ENCODE data around the gene PADI2.

PADI2 gene

DNA sequence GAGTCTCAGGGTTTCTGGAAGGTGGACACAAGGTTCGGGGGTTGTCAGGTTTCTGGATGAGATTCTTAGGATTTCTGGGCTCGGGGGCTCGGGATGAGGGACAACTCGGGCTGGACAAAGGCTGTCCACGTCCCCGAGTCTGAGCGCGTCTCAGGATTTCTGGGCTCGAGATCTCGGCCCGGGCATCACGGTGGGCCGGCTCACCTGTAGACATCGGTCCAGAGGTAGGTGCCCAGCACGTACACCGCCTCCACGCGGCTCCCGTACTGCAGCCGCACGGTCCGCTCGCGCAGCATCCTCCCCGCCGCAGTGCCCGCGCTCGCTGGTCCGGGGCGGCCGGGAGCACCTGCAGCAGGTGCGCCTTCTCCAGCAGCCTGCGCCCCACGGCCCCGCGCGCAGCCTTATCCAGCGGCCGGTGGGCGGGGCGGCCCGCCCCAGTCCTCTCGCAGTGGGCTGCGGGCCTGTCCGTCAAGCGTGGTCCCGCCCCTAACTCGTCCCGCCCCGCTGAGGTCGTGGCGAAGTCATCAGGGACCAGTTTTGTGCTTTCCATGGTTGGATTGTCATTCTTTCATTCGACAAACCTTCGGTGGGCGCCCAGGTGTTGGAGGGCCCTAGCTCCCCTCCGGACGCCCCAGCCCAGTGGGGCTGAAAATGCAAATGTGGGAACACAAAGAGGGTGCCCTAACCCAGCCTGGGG, at the start of gene PADI2:
PADI2 (minus strand) TSS at position 376 of the 697 bp plus-strand sequence; CDS start at position 296, 80 bp downstream.
- no peak for DNase-seq

DNA sequence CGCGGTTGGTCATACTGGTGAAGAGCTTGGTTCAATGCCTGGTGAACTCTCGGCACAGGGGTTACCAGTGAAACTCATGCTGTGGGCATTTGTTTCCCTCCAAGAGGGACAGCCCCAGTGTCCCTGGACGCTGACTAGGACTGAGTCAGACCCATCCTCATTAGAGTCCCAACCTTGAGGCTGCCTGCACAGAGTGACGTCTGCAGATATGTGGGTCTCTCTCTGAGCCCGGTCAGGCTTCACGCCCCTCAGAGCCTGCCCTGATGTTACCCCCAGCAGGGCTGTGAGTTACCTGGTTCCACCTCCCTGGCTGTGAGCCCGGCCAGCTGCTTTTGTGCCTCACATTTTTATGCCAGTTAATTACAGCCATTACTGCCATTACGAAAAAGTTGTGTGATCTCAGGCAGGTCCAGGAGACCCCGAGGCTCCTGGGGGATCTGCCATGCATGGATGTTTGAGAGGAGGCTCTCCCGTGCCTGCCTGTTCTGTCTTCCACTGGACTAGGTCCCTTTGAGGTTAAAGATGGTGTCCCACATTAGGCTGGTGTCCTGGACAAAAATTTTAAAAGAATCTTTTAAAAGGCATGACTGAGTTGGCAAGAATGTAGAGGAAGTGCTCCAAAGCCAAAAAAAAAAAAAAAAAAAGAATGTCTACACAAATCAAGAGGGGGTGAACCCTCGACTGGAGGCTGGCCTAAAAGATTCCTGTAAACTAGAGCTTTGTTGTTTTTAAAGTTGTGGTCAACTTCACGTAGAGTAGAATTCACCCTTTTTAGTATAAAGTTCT, 49.0 kb upstream of the PADI2 start:
- DNase-seq = no peak

- no peak for DNase-seq
Observed at GRCh38 chr1:17167786-17168090, 48.5 kb upstream of the PADI2 start.

GRCh38 chr1:17167041-17167785, 48.0 kb upstream of the PADI2 start:
- no peak for DNase-seq

DNA sequence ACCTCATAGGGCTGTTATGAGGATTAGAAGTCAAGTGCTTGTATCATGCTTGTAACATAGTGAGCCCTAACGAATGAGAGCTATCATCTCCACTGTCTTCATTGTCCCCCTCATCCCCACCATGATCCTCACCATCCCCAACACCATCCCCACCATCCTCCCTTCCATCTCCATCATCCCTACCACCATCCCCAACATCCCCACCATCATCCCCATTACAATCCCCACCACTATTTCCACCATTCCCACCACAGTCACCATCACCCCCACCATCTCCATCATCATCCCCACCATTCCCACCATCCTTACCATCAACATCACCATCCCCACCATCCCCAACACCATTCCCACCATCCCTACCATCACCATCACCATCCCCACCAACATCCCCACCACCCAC, 46.6 kb upstream of the PADI2 start:
- DNase-seq = no peak

DNA sequence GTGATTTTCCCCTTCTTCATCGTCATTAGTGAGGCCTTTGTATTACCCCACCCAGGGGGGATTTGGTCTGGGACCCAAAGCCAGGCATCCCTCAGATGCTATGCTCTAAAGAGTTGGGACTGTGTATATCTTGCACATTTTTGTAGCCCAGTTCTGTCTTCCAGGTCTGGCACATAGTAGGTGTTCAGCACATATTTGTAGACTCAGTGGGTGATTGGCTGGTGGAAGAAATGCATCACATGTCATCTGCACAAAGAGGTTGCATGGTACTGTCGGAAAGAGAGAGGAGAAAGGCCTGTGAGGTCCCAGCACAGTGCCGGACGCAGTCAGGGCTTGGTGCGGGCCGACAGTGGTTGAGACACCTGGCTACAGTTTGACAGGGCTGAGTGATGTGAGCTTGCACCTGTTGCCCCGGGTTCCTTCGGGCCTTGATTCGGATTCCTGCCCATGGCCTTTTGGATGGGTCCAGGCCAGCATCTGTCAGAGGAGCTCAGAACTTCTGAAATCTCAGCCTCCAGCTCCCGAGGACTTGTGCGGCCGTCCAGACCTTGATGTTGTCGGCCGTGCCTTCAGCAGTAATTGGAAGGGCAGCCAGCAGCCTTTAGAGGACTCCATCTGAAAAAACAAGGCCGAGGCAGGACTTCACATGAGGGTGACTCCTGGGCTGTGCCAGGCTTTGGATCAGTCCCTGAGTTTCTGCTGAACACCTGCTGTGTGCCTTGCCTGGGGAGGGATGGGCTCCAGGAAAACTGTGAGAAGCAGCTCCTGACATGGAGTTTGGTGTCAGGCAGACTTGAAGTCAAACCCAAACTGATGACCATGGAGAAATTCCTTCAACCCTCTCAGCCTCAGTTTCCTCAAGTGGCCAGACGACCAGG, 44.8 kb upstream of the PADI2 start:
- DNase-seq = no peak

DNA sequence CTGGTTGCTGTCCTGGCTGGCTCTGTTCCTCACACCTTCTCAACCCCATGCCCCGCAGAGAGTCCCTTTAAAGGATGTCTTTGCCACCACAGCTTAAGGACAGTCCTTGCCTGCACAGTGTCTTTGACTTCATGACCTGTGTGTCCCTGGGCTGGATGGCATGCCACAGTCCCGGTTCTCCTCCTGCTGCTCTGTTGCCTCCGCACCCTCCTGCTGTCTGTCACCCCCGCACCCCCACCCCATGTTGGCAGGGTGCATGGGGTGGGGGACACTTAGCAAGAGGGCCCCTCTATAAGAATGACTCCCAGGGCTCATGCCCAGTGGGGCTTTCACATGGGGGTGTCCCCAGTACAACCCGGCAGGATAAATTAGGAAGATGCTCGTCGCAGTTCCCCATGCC, 44.1 kb upstream of the PADI2 start:
- DNase-seq = no peak

DNA sequence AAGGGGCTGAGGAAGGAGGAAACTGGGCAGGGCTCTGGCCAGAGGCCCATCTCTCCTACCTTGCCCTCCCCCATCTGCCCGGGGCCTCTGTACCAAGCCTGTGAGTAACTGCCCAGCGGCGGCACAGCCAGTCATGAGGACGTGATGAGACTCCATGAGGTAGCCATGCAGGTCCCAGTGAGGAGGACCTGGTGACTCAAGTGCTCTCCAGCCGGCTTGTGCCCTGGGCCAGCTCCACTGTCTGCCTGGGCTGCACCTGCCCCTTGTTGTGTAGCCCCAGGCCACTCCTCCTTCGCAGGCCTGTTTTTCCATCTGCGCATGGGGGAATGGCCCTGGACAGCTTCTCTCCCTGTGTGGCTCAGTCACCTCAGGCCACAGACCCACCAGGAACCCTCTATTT, 43.7 kb upstream of the PADI2 start:
- no peak for DNase-seq

DNA sequence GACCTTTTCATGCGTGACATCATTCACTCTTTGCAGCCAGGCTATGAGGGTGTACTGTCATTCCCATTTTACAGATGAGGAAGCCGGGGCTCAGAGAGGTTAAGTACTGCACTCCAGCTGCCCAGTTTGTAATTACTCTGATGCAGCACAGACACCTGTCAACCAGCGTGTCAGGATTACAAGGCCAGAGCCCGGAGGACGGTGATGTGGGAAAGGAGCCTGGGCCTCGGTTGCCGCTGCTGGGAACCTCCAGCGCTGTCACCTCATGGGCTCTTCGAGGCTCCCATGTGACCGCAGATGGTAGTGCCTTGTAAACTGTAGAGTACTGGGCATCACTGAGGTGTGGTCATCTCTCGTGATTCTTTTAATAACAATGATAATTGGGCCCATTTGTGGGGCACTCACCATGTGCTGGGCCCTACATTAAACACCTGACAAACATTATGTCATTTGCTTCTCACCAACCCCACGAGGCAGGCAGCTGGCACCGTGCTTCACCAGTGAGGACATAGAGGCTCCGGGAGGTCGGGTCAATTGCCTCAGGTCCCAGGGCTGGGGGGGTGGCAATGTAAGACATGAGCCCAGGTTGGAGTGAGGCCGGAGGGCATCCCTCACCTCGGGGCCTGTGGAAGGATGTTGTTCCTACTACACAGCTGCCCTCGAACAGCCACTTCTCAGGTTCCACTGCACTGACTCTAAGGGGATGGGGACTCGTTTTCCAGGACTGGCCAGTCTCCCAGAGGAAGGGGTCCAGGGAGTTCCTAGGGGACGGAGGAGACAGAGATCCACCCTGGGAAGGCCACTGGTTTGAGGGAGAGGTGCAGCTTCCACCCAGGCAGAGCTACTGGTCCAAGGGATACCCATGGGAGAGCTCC, 42.9 kb upstream of the PADI2 start:
- no peak for DNase-seq

DNA sequence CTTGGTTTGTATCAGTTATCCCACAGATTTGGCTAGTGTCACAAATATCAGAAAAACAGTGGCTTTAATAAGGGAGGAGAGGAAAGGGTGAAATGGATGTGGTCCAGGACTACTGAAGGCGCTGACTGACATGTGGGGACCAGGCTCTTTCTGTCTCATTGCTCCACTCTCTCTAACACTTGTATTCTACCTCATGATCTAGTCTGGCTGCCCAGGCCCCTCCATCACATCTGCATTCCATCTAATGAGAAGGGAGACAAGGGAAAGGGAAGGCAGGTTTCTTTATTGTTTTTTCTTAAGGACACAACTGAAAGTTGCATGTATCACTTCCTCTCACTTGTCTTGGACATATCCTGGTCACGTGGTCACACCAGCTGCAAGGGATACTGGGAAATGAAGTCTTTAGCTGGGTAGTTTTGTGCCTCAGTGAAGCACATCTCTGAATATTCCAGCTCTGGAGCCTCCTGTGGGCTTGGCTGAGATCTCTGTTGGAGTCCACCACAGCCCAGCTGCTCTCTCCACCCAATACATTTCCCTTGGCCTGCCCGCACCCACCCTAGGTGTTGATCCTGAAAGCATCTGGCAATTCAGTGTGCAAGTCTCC, 42.0 kb upstream of the PADI2 start:
- DNase-seq = no peak

GRCh38 chr1:17158961-17159360, 39.7 kb upstream of the PADI2 start:
- DNase-seq = no peak

- DNase-seq = no peak
Observed at GRCh38 chr1:17156108-17156507, 36.9 kb upstream of the PADI2 start.

- DNase-seq = no peak
Observed at GRCh38 chr1:17155257-17155920, 36.1 kb upstream of the PADI2 start.

DNA sequence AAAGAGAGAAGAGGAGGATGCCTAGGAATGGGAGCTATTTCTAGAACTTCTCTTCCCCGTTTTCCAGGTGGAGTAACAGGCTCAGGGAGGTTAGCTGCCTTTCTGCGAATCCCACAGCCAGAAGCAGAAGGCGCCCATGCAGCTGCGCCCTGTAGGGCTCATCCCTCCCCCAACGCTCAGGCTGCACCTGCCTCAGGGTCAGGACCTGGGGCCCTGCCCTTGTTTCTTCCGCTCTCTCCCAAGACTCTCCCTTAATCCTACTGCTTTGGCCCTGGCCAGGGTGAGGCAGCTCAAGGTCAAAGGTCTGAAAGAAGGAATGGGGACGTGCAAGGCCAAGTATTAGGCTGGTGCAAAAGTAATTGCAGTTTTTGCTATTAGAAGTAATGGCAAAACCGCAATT, 30.5 kb upstream of the PADI2 start:
- DNase-seq = no peak

DNA sequence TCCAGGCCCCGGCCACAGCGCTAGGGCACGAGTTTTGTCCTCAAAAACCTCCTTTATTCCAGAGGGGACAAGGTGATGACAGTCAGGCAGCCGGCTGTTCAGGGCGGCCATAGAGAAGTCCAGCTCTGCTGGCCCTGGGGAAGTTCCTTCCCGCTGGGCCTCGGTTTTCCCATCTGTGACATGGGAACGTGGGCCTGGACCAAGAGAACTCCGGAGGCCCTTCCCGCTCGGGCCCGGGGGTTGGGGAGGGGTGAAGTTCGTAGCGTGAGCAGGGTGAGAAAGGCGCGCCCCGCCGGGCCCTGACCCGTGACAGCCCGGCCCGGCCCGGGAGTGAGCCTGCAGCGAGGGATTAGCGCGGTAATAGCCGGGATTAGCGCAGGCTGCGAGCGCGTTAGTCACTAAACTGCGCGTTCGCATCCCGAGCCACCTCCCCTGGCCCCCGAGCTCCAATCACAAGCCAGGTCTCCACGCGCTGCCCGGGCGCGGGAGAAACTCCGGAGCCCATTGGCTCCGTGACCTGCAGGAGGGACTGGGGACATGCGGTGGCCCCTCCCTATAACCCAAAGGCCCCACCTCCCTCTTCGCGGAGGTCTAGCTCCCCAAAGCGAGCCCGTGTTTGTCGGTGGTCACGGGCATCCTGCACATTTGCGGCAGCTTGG, 29.8 kb upstream of the PADI2 start:
- DNase-seq = no peak

DNA sequence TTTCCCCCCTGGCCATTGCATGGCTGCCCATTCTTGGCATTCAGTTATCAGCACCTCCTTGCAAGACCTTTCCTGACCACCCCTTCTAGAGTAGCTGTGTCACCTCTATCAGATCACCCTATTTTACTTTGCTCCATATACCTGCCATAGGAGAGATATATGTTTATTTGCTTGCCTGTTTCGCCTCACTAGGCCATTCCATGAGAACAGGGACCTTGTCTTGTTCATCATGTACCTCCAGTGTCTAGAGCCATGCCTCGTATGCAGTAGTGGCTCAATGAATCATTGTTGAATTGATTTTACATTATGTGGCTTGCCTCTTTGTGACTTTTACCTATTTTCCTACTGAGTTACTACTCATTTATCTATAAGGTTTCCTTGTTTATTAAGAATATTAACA, 26.4 kb upstream of the PADI2 start:
- no peak for DNase-seq

- DNase-seq = no peak
Observed at GRCh38 chr1:17143760-17144159, 24.5 kb upstream of the PADI2 start.

DNA sequence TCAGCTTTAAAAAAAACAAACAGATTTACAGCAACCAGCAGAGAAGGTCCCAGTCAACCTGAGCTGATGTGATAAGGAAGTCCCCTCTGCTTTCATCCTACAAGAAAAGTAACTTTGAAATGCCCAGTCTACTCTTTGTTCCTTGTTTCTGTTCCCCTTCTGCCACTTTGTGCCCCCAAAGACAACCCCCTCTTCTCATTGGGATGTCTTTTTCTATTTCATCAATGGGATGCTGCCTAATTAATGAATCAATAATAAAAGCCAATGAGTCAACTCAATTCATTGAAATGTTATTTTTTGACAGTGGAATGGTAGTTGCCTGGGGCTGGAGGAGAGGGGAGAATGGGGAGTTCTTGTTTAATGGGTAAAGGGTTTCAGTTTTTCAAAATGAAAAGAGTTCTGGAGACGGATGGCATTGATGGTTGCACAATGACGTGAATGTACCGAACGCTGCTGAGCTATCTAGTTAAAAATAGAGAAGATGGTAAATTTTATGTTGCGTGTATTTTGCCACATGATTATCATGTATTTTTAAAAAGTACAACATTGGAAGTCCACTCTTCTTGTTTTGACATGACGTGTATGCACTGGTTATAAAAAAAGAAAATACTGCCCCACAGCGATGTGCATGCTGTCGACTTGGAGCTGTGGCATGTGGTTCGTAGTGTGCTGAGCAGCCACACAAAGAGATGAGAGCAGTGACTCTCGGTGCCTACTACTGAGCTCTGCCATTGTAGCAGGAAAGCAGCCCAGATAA, 22.4 kb upstream of the PADI2 start:
- DNase-seq = no peak

GRCh38 chr1:17140279-17140678, 21.0 kb upstream of the PADI2 start:
- DNase-seq = no peak

DNA sequence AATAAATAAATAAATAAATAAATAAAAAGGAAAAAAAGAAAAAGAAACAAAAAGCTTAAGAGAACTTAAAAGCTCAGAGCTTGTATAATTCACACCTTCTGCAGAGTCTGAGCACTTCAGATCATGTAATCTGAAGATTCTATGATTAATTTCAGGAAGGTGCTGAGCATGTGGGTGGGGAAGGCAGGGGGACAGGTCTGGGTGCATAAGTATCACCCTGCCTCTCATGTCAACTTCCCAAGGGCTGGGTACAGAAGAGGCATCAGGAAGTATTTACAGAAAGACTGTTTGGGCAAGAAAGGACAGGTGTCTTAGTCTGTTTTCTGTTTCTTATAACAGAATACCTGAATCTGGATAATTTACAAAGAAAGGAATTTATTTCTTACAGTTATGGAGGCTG, 20.4 kb upstream of the PADI2 start:
- DNase-seq = no peak
